GM21825 (cell line): ENCODE data around the gene GAGE10.
"Not testable (repeated sequence)": the region's sequence is repeated elsewhere in the genome, so short reads cannot be mapped to it uniquely, and the experiment has no call there.

Experiments used
- ATAC-seq: cut with Tn5 transposase; IDR thresholded peaks from one replicate; pipeline ENCODE4 v1.9.1; 2021; ENCODE audit warnings: mild to moderate bottlenecking, moderate library complexity; ENCODE audit not compliant: unreplicated experiment

Gene GAGE10

GRCh38 chrX:49322266-49322665, 18.8 kb downstream of the GAGE10 start:
- ATAC-seq = not testable (repeated sequence)

GRCh38 chrX:49323735-49324134, 20.3 kb downstream of the GAGE10 start:
- not testable (repeated sequence) for ATAC-seq

- not testable (repeated sequence) for ATAC-seq
Observed at GRCh38 chrX:49330421-49330820, 27.0 kb downstream of the GAGE10 start.

GRCh38 chrX:49331282-49331681, 27.8 kb downstream of the GAGE10 start, which contains the start of gene GAGE13:
GAGE13 (plus strand) TSS chrX:49331582; CDS start chrX:49332738, 1,156 bp downstream.
- not testable (repeated sequence) for ATAC-seq

- ATAC-seq = not testable (repeated sequence)
Observed at GRCh38 chrX:49331841-49332240, 28.4 kb downstream of the GAGE10 start.

- ATAC-seq = not testable (repeated sequence)
Observed at GRCh38 chrX:49341449-49341848, 38.0 kb downstream of the GAGE10 start.

GRCh38 chrX:49344496-49345175, 41.2 kb downstream of the GAGE10 start:
- not testable (repeated sequence) for ATAC-seq

- not testable (repeated sequence) for ATAC-seq
Observed at GRCh38 chrX:49345402-49345801, 42.0 kb downstream of the GAGE10 start.

GRCh38 chrX:49346150-49346549, 42.7 kb downstream of the GAGE10 start:
- not testable (repeated sequence) for ATAC-seq
